ENCODE results near the gene AIP.

AIP gene

DNA sequence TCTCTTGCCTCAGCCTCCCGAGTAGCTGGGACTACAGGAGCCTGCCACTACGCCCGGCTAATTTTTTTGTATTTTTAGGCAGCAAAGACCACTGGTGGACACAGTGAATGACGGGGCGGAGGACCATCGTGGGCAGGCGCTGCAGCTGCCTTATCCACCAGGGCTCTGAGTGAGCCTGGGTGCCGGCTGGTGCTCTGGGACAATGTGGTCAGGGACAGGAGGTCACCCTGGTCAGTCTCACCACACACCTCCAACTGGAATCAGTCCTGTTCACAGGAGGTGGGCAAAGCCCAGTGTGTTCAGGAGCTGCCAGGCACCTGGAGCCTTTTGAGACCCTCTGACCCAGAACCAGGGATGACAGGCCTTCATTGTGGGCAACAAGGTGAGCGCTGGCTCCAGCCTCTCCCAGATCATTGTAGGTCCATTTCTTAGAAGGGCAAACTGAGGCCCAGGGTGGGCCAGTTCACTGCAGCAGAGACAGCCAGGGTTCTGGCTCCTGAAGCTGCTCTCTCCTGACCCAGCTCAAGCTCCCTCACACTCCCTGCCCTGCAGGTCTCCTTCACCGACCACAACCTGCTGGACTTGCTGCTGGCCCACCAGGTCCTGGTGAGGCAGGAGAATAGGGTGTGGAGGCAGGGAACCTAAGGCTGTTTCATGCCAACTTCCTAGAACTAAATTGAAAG, 56.1 kb downstream of the AIP start:
- DNase-seq, result no peak

DNA sequence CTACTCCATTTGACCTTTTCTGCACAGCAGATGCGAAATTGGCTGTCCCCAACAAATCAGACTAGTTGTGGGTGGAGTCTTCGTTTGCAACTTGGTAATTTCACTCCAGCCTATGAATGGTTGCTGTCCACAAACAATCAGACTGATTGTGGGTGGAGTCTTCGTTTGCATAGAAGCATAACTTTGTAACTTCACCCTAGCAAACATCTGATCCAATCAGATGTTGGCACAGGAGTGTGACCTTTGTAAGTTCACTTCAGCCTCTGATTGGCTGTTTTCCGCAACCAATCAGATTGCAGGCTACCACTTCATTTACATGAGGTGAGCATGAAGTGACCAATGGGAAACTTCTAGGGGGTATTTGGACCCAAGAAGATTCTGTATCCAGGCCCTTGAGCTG, 56.7 kb downstream of the AIP start:
- DNase-seq, result no peak
